Skeletal muscle satellite cell (primary cell): Measurements from ENCODE around the gene FAN1. TPM values are rescaled to one million over a fixed set of nuclear protein-coding genes. Genes with fewer than 3 reads are reported as not detected.
"Not testable (repeated sequence)": the region's sequence is repeated elsewhere in the genome, so short reads cannot be mapped to it uniquely, and the experiment has no call there.

Experiments
- H3K27me3 ChIP-seq: 2 replicates; pipeline ENCODE4 v1.7.0; 2013; ENCODE audit warnings: low read length; ENCODE audit not compliant: control insufficient read depth, insufficient read depth
- H3K36me3 ChIP-seq: 2 replicates; pipeline ENCODE4 v1.7.0; 2013; ENCODE audit warnings: mild to moderate bottlenecking, control low read depth, low read length; ENCODE audit not compliant: insufficient read depth
- H3K4me1 ChIP-seq: 2 replicates; pipeline ENCODE4 v1.7.0; 2013; ENCODE audit warnings: low read length; ENCODE audit not compliant: control insufficient read depth, insufficient read depth
- H3K4me2 ChIP-seq: 2 replicates; pipeline ENCODE4 v1.7.0; 2013; ENCODE audit warnings: mild to moderate bottlenecking, low read length
- H3K4me3 ChIP-seq: 2 replicates; pipeline ENCODE4 v1.7.0; 2013; ENCODE audit warnings: low read length
- H3K9ac ChIP-seq: 2 replicates; pipeline ENCODE4 v1.7.0; 2013; ENCODE audit warnings: mild to moderate bottlenecking, low read depth, low read length, moderate library complexity
- H3K9me3 ChIP-seq: replicated peaks from 2 replicates; pipeline ENCODE4 v1.7.0; 2013; ENCODE audit warnings: mild to moderate bottlenecking, control low read depth, low read length
- total RNA-seq: library from RNA; depleted of rRNA; stranded (reverse); fragments of >200 nt; gene quantifications from 2 replicates; pipeline ENCODE4 v1.2.3, GENCODE V29; 2012; rRNA removed

Gene FAN1
- total RNA-seq: 11.4 and 13.7 TPM in 2 replicates

GRCh38 chr15:30903497-30904187 is at the start of gene FAN1:
TSS of gene FAN1 (plus strand) at chr15:30903915. CDS start at chr15:30904664, 749 bp downstream.
- Histone ChIP-seq H3K4me1 (peaks cover 4% of the 10 kb centered on the region), H3K4me2 (peak within 1 kb of the TSS; percentile 84), H3K27me3 (peaks cover 3% of the 10 kb centered on the region), H3K36me3 (peaks cover 5% of the 10 kb centered on the region), H3K9ac (peak within 1 kb of the TSS; percentile 82), H3K9me3 (no peaks in the 10 kb centered on the region), H3K4me3 (peak within 1 kb of the TSS; percentile 79)

GRCh38 chr15:30859091-30859874 is 44.4 kb upstream of the FAN1 start:
- Histone ChIP-seq H3K4me3 (no peak overlapping the region), H3K9ac (no peak overlapping the region), H3K36me3 (no peaks in the 10 kb centered on the region), H3K9me3 (no peaks in the 10 kb centered on the region), H3K4me1 (no peaks in the 10 kb centered on the region), H3K4me2 (no peak overlapping the region), H3K27me3 (peaks cover 2% of the 10 kb centered on the region)

GRCh38 chr15:30865257-30865656 is 38.5 kb upstream of the FAN1 start:
- H3K27me3 ChIP-seq: peaks cover 10% of the 10 kb centered on the region
- H3K4me1 ChIP-seq: no peaks in the 10 kb centered on the region
- no peak overlapping the region for H3K9ac ChIP-seq
- H3K4me3 ChIP-seq: no peak overlapping the region
- H3K9me3 ChIP-seq: no peaks in the 10 kb centered on the region
- no peak overlapping the region for H3K4me2 ChIP-seq
- H3K36me3 ChIP-seq: no peaks in the 10 kb centered on the region

- Histone ChIP-seq H3K27me3 (peaks cover 8% of the 10 kb centered on the region), H3K36me3 (no peaks in the 10 kb centered on the region), H3K4me3 (no peak overlapping the region), H3K4me1 (peaks cover 4% of the 10 kb centered on the region), H3K9me3 (no peaks in the 10 kb centered on the region), H3K9ac (no peak overlapping the region), H3K4me2 (no peak overlapping the region)
Observed at GRCh38 chr15:30870681-30871080, 33.0 kb upstream of the FAN1 start.

GRCh38 chr15:30872341-30872748 is 31.4 kb upstream of the FAN1 start:
- no peaks in the 10 kb centered on the region for H3K36me3 ChIP-seq
- no peak overlapping the region for H3K9ac ChIP-seq
- no peaks in the 10 kb centered on the region for H3K9me3 ChIP-seq
- no peak overlapping the region for H3K4me3 ChIP-seq
- H3K4me2 ChIP-seq: no peak overlapping the region
- peaks cover 3% of the 10 kb centered on the region for H3K27me3 ChIP-seq
- H3K4me1 ChIP-seq: peaks cover 4% of the 10 kb centered on the region

- H3K4me1 ChIP-seq: peaks cover 4% of the 10 kb centered on the region
- H3K9me3 ChIP-seq: no peaks in the 10 kb centered on the region
- H3K4me3 ChIP-seq: no peak overlapping the region
- no peak overlapping the region for H3K4me2 ChIP-seq
- H3K27me3 ChIP-seq: no peaks in the 10 kb centered on the region
- no peaks in the 10 kb centered on the region for H3K36me3 ChIP-seq
- no peak overlapping the region for H3K9ac ChIP-seq
Observed at GRCh38 chr15:30877070-30877469, 26.6 kb upstream of the FAN1 start.

GRCh38 chr15:30878515-30878914 is 25.2 kb upstream of the FAN1 start:
- Histone ChIP-seq H3K4me1 (no peaks in the 10 kb centered on the region), H3K9me3 (no peaks in the 10 kb centered on the region), H3K9ac (no peak overlapping the region), H3K4me2 (no peak overlapping the region), H3K36me3 (no peaks in the 10 kb centered on the region), H3K27me3 (no peaks in the 10 kb centered on the region), H3K4me3 (no peak overlapping the region)

GRCh38 chr15:30882849-30883433 is 20.8 kb upstream of the FAN1 start:
- Histone ChIP-seq H3K4me2 (no peak overlapping the region), H3K9ac (no peak overlapping the region), H3K27me3 (no peaks in the 10 kb centered on the region)

GRCh38 chr15:30883666-30884065 is 20.0 kb upstream of the FAN1 start:
- H3K9ac ChIP-seq, H3K9me3 ChIP-seq, H3K4me1 ChIP-seq, H3K4me2 ChIP-seq, H3K27me3 ChIP-seq, H3K4me3 ChIP-seq, H3K36me3 ChIP-seq: not testable (repeated sequence)

More at GRCh38 chr15:30882849-30883433, 20.8 kb upstream of the FAN1 start:
- Histone ChIP-seq H3K4me3 (no peak overlapping the region), H3K4me1 (no peaks in the 10 kb centered on the region), H3K36me3 (no peaks in the 10 kb centered on the region), H3K9me3 (no peaks in the 10 kb centered on the region)

GRCh38 chr15:30885814-30886213 is 17.9 kb upstream of the FAN1 start:
- H3K9ac ChIP-seq: no peak overlapping the region
- H3K36me3 ChIP-seq: no peaks in the 10 kb centered on the region
- peaks cover 3% of the 10 kb centered on the region for H3K27me3 ChIP-seq
- H3K4me2 ChIP-seq: no peak overlapping the region
- H3K4me1 ChIP-seq: no peaks in the 10 kb centered on the region
- H3K9me3 ChIP-seq: no peaks in the 10 kb centered on the region
- H3K4me3 ChIP-seq: no peak overlapping the region

GRCh38 chr15:30889196-30889595 is 14.5 kb upstream of the FAN1 start:
- H3K4me3 ChIP-seq: no peak overlapping the region

More at GRCh38 chr15:30889196-30889595, 14.5 kb upstream of the FAN1 start:
- H3K36me3 ChIP-seq: no peaks in the 10 kb centered on the region
- H3K9me3 ChIP-seq: no peaks in the 10 kb centered on the region
- peaks cover 3% of the 10 kb centered on the region for H3K27me3 ChIP-seq
- no peak overlapping the region for H3K9ac ChIP-seq
- no peaks in the 10 kb centered on the region for H3K4me1 ChIP-seq
- no peak overlapping the region for H3K4me2 ChIP-seq
